HepG2 (cell line): ENCODE measurements around the gene CPED1. TPM values are rescaled to one million over a fixed set of nuclear protein-coding genes. Genes with fewer than 3 reads are reported as not detected.

Experiments
- ATAC-seq: fragments of 200-7000 bp; cut with Tn5 transposase; 3 replicates; pipeline ENCODE4 v1.9.1; 2020; ENCODE audit warnings: mild to moderate bottlenecking, moderate library complexity
- BruUV-seq: library from RNA; stranded (reverse); fragments of 400-500 nt; replicated peaks from 2 replicates; lab custom pipeline; 2021; lab: Mats Ljungman, UMichigan
- CTCF ChIA-PET: fragments of 300-600 bp; formaldehyde crosslinking; extraction: SDS; loops from one replicate; lab custom pipeline; 2021; ENCODE audit warnings: low total read pairs, inconsistent platforms, low intra/inter-chr PET ratio; lab: Yijun Ruan, JAX
- POLR2A ChIA-PET: fragments of 350-600 bp; sonication (Branson Sonifier 250); formaldehyde crosslinking; loops from one replicate; lab custom pipeline; 2020; ENCODE audit warnings: antibody characterized with exemption, inconsistent platforms; lab: Yijun Ruan, JAX
- DNase-seq: peaks from one replicate; pipeline ENCODE4 v3.0.0-alpha.2; 2015; ENCODE audit warnings: low spot score
- FAIRE-seq: peaks from 3 replicates; lab custom pipeline; 2011; peaks lifted over from hg19 to GRCh38; lab: Jason Lieb, UNC
- H2AFZ ChIP-seq: one replicate; pipeline ENCODE4 v1.6.1; 2011; ENCODE audit warnings: low read length, inconsistent platforms
- H3K27ac ChIP-seq: fragments of 300-600 bp; 3 replicates; pipeline ENCODE4 v1.8.0; 2011; ENCODE audit warnings: mixed run types, mild to moderate bottlenecking, mixed read lengths, low read length, inconsistent platforms; ENCODE audit not compliant: insufficient read depth; ENCODE audit errors: extremely low read length
- H3K27me3 ChIP-seq, 2 experiments: fragments of 200-600 bp in 1 of 2; 2 replicates in 1 of 2; 3 replicates in 1 of 2; pipeline versions ENCODE4 v1.6.0 to v1.8.0; 2011; ENCODE audit warnings: low read length in 2 of 2, mild to moderate bottlenecking in 2 of 2, moderate library complexity in 2 of 2, inconsistent platforms in 1 of 2; ENCODE audit not compliant: insufficient read depth in 2 of 2, control insufficient read depth in 1 of 2
- H3K36me3 ChIP-seq, 2 experiments: fragments of 200-600 bp in 1 of 2; replicated peaks in 1 of 2; 2 replicates in 1 of 2; 3 replicates in 1 of 2; pipeline versions ENCODE4 v1.5.1 to v1.8.0; 2011; ENCODE audit warnings: low read length in 2 of 2, inconsistent platforms in 1 of 2; ENCODE audit not compliant: insufficient read depth in 2 of 2, control insufficient read depth in 1 of 2
- H3K4me1 ChIP-seq: 2 replicates; pipeline ENCODE4 v1.5.1; 2012; ENCODE audit warnings: low read length, inconsistent platforms; ENCODE audit not compliant: insufficient read depth
- H3K4me2 ChIP-seq: 2 replicates; pipeline ENCODE4 v1.6.0; 2011; ENCODE audit warnings: low read depth, low read length, inconsistent platforms
- H3K4me3 ChIP-seq, 3 experiments: fragments of 200-600 bp in 1 of 3; sonication (generic), shearing (Covaris generic) in 1 of 3; replicated peaks in 1 of 3; 2 replicates each; pipeline ENCODE4 v1.5.1; 2011 to 2016; ENCODE audit warnings: low read length in 3 of 3, inconsistent platforms in 2 of 3, low read depth in 2 of 3, mild to moderate bottlenecking in 2 of 3, control low read depth in 1 of 3, mixed read lengths in 1 of 3; ENCODE audit not compliant: insufficient read depth in 1 of 3
- H3K79me2 ChIP-seq: one replicate; pipeline ENCODE4 v1.6.1; 2011; ENCODE audit warnings: low read length, inconsistent platforms; ENCODE audit not compliant: insufficient read depth
- H3K9ac ChIP-seq: 2 replicates; pipeline ENCODE4 v1.6.0; 2011; ENCODE audit warnings: mild to moderate bottlenecking, low read depth, low read length, inconsistent platforms; ENCODE audit not compliant: insufficient read depth
- H3K9me3 ChIP-seq: 2 replicates; pipeline ENCODE4 v1.5.1; 2012; ENCODE audit warnings: mild to moderate bottlenecking, low read length
- H4K20me1 ChIP-seq: 2 replicates; pipeline ENCODE4 v1.6.0; 2011; ENCODE audit warnings: inconsistent platforms, mild to moderate bottlenecking, low read length, moderate library complexity; ENCODE audit not compliant: insufficient read depth
- HIVEP1 ChIP-seq: sonication (generic); formaldehyde crosslinking; IDR thresholded peaks from 2 replicates; pipeline ENCODE4 v1.4.0; 2020; ENCODE audit warnings: mild to moderate bottlenecking, missing genetic modification reagents
- POLR2AphosphoS2 ChIP-seq: IDR thresholded peaks from 2 replicates; pipeline ENCODE4 v1.6.1; 2011; ENCODE audit warnings: low read depth, low read length, improper control_type of control experiment
- RBM22 ChIP-seq: fragments of 200-400 bp; formaldehyde crosslinking; optimal IDR thresholded peaks from 2 replicates; pipeline ENCODE3; 2017; ENCODE audit warnings: mild to moderate bottlenecking, low read length, moderate library complexity
- SOX5 ChIP-seq: IDR thresholded peaks from 2 replicates; pipeline ENCODE4 v1.6.1; 2016; ENCODE audit warnings: borderline replicate concordance
- TCF7 ChIP-seq: sonication (generic); IDR thresholded peaks from 2 replicates; pipeline ENCODE4 v1.6.1; 2016; ENCODE audit warnings: antibody characterized with exemption, low read depth
- TCF7L2 ChIP-seq: IDR thresholded peaks from 2 replicates; pipeline ENCODE4 v1.6.1; 2011; ENCODE audit warnings: mild to moderate bottlenecking, low read depth, low read length, moderate library complexity
- YEATS2 ChIP-seq: sonication (generic); formaldehyde crosslinking; IDR thresholded peaks from 2 replicates; pipeline ENCODE4 v1.4.0; 2020; ENCODE audit warnings: missing genetic modification reagents, borderline replicate concordance
- YEATS4 ChIP-seq: sonication (generic); formaldehyde crosslinking; IDR thresholded peaks from 2 replicates; pipeline ENCODE4 v1.4.0; 2020; ENCODE audit warnings: missing genetic modification reagents, borderline replicate concordance
- ZNF263 ChIP-seq: sonication (generic); formaldehyde crosslinking; IDR thresholded peaks from 2 replicates; pipeline ENCODE4 v1.4.0; 2020; ENCODE audit warnings: missing genetic modification reagents
- ZNF552 ChIP-seq: sonication (generic); formaldehyde crosslinking; IDR thresholded peaks from 2 replicates; pipeline ENCODE4 v1.9.0; 2022; ENCODE audit warnings: missing genetic modification reagents, mild to moderate bottlenecking, borderline replicate concordance
- ZNF564 ChIP-seq: sonication (generic); formaldehyde crosslinking; IDR thresholded peaks from 2 replicates; pipeline ENCODE4 v1.8.1; 2023; ENCODE audit warnings: mild to moderate bottlenecking, missing genetic modification reagents
- ZNF607 ChIP-seq: sonication (generic); formaldehyde crosslinking; IDR thresholded peaks from 2 replicates; pipeline ENCODE4 v1.5.1; 2020; ENCODE audit warnings: missing genetic modification reagents, mild to moderate bottlenecking, borderline replicate concordance
- ZSCAN22 ChIP-seq: sonication (generic); formaldehyde crosslinking; IDR thresholded peaks from 2 replicates; pipeline ENCODE4 v1.4.0; 2020; ENCODE audit warnings: mild to moderate bottlenecking, missing genetic modification reagents
- WGBS: methylation state at CpG from one replicate; pipeline ENCODE4 v1.1.6; 2017; ENCODE audit warnings: low lambda C conversion rate; 5-methylcytosine and 5-hydroxymethylcytosine counted together
- in situ Hi-C: cut with HindIII; loops from 2 replicates; pipeline ENCODE4 v1.10.0; 2017; ENCODE audit warnings: low pct_unique_long_range_greater_than_20kb; ENCODE audit not compliant: extremely low pct_ligation_motif_present
- intact Hi-C: fragments of 100-400 bp; cut with micrococcal nuclease; formaldehyde crosslinking; loops from one replicate; pipeline ENCODE4 v1.10.0; 2022; ENCODE audit not compliant: unreplicated experiment
- polyA plus RNA-seq, 8 experiments: library from polyadenylated mRNA; depleted of rRNA in 3 of 8; stranded (reverse) in 7 of 8; unstranded in 1 of 8; fragments of >200 nt; fragmentation: Illumina TruSeq in 4 of 8; extraction: Trizol in 4 of 8; gene quantifications; 2 replicates each; pipeline versions ENCODE4 v1.2.1 to v1.2.3, GENCODE V29; 2011 to 2016; ENCODE audit warnings: low read depth in 4 of 8, missing spikeins in 1 of 8, mixed read lengths in 1 of 8; ENCODE audit not compliant: insufficient read depth in 1 of 8
- total RNA-seq, 5 experiments: library from RNA; depleted of rRNA; stranded (reverse); fragments of >200 nt; fragmentation: Illumina TruSeq; extraction: Trizol; gene quantifications; 2 replicates each; pipeline ENCODE4 v1.2.3, GENCODE V29; 2016; ENCODE audit warnings: low read depth in 1 of 5
- TF ChIP-seq, protein P1 (sequence below): fragments of 450-650 bp; IDR thresholded peaks from 2 replicates; pipeline ENCODE4 v1.6.1; 2016
- TF ChIP-seq, protein P2 (sequence below): sonication (generic); formaldehyde crosslinking; IDR thresholded peaks from 2 replicates; pipeline ENCODE4 v1.4.0; 2020; ENCODE audit warnings: missing genetic modification reagents
- TF ChIP-seq, protein P3 (sequence below): sonication (generic); formaldehyde crosslinking; IDR thresholded peaks from 2 replicates; pipeline ENCODE4 v1.4.0; 2020; ENCODE audit warnings: missing genetic modification reagents
- TF ChIP-seq, protein P4 (sequence below): sonication (generic); formaldehyde crosslinking; IDR thresholded peaks from 2 replicates; pipeline ENCODE4 v1.5.0; 2020; ENCODE audit warnings: missing genetic modification reagents
- TF ChIP-seq, protein P5 (sequence below): sonication (generic); formaldehyde crosslinking; conservative IDR thresholded peaks from 2 replicates; pipeline ENCODE4 v1.4.0; 2020; ENCODE audit warnings: missing genetic modification reagents
- TF ChIP-seq, protein P6 (sequence below): IDR thresholded peaks from 2 replicates; pipeline ENCODE4 v1.6.1; 2016
- TF ChIP-seq, protein P7 (sequence below): IDR thresholded peaks from 2 replicates; pipeline ENCODE4 v1.6.1; 2012; ENCODE audit warnings: low read depth, low read length, improper control_type of control experiment

CPED1 gene
- total and polyA plus RNA-seq, 2 of the 13 experiments (the other 11 are each of a cell fraction or from before 2014, with no cell fraction given): 11.5 to 27.0 TPM

DNA sequence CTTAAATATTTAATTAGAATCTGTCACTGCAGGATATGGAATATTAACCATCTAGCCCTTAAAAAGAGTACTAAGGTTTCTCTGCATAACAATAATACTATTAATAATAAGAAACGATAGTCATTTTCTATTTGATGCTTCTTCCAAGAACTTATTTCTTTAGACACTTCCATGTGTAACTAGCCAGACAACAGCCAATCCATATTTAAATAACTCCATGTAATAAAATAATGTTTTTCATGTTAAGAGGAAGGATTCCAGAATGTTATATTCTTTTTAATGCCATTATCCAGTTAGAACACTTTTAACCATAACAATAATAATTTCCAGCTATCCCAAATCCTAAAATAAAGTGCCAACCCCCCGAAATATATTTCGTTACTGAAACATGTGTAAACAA, 170.2 kb downstream of the CPED1 start:
- no peak for TF ChIP-seq YEATS2
- TF ChIP-seq ZNF564 (CRISPR knock-in tag): no peak
- TF ChIP-seq HIVEP1 (CRISPR knock-in tag): no peak
- TF ChIP-seq, protein P1, sequence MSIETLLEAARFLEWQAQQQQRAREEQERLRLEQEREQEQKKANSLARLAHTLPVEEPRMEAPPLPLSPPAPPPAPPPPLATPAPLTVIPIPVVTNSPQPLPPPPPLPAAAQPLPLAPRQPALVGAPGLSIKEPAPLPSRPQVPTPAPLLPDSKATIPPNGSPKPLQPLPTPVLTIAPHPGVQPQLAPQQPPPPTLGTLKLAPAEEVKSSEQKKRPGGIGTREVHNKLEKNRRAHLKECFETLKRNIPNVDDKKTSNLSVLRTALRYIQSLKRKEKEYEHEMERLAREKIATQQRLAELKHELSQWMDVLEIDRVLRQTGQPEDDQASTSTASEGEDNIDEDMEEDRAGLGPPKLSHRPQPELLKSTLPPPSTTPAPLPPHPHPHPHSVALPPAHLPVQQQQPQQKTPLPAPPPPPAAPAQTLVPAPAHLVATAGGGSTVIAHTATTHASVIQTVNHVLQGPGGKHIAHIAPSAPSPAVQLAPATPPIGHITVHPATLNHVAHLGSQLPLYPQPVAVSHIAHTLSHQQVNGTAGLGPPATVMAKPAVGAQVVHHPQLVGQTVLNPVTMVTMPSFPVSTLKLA: no peak
- TF ChIP-seq, protein P2, sequence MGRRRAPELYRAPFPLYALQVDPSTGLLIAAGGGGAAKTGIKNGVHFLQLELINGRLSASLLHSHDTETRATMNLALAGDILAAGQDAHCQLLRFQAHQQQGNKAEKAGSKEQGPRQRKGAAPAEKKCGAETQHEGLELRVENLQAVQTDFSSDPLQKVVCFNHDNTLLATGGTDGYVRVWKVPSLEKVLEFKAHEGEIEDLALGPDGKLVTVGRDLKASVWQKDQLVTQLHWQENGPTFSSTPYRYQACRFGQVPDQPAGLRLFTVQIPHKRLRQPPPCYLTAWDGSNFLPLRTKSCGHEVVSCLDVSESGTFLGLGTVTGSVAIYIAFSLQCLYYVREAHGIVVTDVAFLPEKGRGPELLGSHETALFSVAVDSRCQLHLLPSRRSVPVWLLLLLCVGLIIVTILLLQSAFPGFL (CRISPR knock-in tag): no peak
- no peak for TF ChIP-seq SOX5
- TF ChIP-seq, protein P3, sequence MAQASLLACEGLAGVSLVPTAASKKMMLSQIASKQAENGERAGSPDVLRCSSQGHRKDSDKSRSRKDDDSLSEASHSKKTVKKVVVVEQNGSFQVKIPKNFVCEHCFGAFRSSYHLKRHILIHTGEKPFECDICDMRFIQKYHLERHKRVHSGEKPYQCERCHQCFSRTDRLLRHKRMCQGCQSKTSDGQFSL: no peak
- no peak for TF ChIP-seq RBM22
- TF ChIP-seq ZNF552 (CRISPR knock-in tag): no peak
- TF ChIP-seq, protein P4, sequence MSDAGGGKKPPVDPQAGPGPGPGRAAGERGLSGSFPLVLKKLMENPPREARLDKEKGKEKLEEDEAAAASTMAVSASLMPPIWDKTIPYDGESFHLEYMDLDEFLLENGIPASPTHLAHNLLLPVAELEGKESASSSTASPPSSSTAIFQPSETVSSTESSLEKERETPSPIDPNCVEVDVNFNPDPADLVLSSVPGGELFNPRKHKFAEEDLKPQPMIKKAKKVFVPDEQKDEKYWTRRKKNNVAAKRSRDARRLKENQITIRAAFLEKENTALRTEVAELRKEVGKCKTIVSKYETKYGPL (CRISPR knock-in tag): no peak
- TF ChIP-seq, protein P5, sequence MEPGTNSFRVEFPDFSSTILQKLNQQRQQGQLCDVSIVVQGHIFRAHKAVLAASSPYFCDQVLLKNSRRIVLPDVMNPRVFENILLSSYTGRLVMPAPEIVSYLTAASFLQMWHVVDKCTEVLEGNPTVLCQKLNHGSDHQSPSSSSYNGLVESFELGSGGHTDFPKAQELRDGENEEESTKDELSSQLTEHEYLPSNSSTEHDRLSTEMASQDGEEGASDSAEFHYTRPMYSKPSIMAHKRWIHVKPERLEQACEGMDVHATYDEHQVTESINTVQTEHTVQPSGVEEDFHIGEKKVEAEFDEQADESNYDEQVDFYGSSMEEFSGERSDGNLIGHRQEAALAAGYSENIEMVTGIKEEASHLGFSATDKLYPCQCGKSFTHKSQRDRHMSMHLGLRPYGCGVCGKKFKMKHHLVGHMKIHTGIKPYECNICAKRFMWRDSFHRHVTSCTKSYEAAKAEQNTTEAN (CRISPR knock-in tag): no peak
- no peak for TF ChIP-seq TCF7L2
- TF ChIP-seq ZNF263 (CRISPR knock-in tag): no peak
- TF ChIP-seq, protein P6, sequence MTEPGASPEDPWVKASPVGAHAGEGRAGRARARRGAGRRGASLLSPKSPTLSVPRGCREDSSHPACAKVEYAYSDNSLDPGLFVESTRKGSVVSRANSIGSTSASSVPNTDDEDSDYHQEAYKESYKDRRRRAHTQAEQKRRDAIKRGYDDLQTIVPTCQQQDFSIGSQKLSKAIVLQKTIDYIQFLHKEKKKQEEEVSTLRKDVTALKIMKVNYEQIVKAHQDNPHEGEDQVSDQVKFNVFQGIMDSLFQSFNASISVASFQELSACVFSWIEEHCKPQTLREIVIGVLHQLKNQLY (CRISPR knock-in tag): no peak
- TF ChIP-seq TCF7: no peak
- no peak for TF ChIP-seq YEATS4 (CRISPR knock-in tag)
- no peak for TF ChIP-seq POLR2AphosphoS2
- TF ChIP-seq ZNF607 (CRISPR knock-in tag): no peak
- TF ChIP-seq, protein P7, sequence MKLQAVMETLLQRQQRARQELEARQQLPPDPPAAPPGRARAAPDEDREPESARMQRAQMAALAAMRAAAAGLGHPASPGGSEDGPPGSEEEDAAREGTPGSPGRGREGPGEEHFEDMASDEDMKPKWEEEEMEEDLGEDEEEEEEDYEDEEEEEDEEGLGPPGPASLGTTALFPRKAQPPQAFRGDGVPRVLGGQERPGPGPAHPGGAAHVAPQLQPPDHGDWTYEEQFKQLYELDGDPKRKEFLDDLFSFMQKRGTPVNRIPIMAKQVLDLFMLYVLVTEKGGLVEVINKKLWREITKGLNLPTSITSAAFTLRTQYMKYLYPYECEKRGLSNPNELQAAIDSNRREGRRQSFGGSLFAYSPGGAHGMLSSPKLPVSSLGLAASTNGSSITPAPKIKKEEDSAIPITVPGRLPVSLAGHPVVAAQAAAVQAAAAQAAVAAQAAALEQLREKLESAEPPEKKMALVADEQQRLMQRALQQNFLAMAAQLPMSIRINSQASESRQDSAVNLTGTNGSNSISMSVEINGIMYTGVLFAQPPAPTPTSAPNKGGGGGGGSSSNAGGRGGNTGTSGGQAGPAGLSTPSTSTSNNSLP: no peak
- TF ChIP-seq ZSCAN22 (CRISPR knock-in tag): no peak
- H3K4me2 ChIP-seq: no peak overlapping the region
- no peak overlapping the region for H2AFZ ChIP-seq
- FAIRE-seq: no peak
- no peaks in the 10 kb centered on the region for H3K79me2 ChIP-seq
- H3K27me3 ChIP-seq: no peaks in the 10 kb centered on the region
- no peaks in the 10 kb centered on the region for H3K9me3 ChIP-seq
- BruUV-seq: no TSS peak
- no peaks in the 10 kb centered on the region for H3K4me1 ChIP-seq
- in situ Hi-C loops: no loop called here
- H3K9ac ChIP-seq: no peak overlapping the region
- no peak overlapping the region for H3K4me3 ChIP-seq
- no peaks in the 10 kb centered on the region for H4K20me1 ChIP-seq
- no peaks in the 10 kb centered on the region for H3K36me3 ChIP-seq
- intact Hi-C loops: no loop called here
- no peak for DNase-seq
- no peak for ATAC-seq
- WGBS: 25% methylated on average over 3 of the region's 3 CpGs
- ChIA-PET CTCF (no interaction called here), POLR2A (no interaction called here)
- H3K27ac ChIP-seq: no peak overlapping the region
